Activated CD8-positive, alpha-beta memory T cell treated with anti-CD3 and anti-CD28 coated beads, Interleukin-2, amount 10 ng/mL, durations not matched to agents 7 days and 5 days (primary cell): Measurements from ENCODE around the gene GP9. TPM values are rescaled to one million over a fixed set of nuclear protein-coding genes. Genes with fewer than 3 reads are reported as not detected.
"Not testable (repeated sequence)": the region's sequence is repeated elsewhere in the genome, so short reads cannot be mapped to it uniquely, and the experiment has no call there.

Experiments
- ATAC-seq: fragments of 150-1000 bp; cut with Tn5 transposase; one replicate; pipeline ENCODE4 v1.10.0; 2021; ENCODE audit warnings: moderate library complexity
- CTCF ChIA-PET: fragments of 350-600 bp; sonication (Branson Sonifier 250); formaldehyde crosslinking; loops from one replicate; lab custom pipeline; 2021; ENCODE audit warnings: antibody characterized with exemption; lab: Charles Lee
- DNase-seq: peaks from one replicate; pipeline ENCODE4 v3.0.0-alpha.2; 2020
- H3K27ac Mint-ChIP-seq: one replicate; pipeline ENCODE4 v1.8.0; 2021; ENCODE audit warnings: mild to moderate bottlenecking, mixed read lengths
- H3K27me3 Mint-ChIP-seq: one replicate; pipeline ENCODE4 v1.8.0; 2021; ENCODE audit warnings: mixed read lengths
- H3K36me3 Mint-ChIP-seq: one replicate; pipeline ENCODE4 v1.8.0; 2021; ENCODE audit warnings: mild to moderate bottlenecking, mixed read lengths
- H3K4me1 Mint-ChIP-seq: one replicate; pipeline ENCODE4 v1.8.0; 2021; ENCODE audit warnings: mixed read lengths
- H3K4me3 Mint-ChIP-seq: one replicate; pipeline ENCODE4 v1.8.0; 2021; ENCODE audit warnings: mild to moderate bottlenecking, moderate library complexity, mixed read lengths
- H3K9me3 Mint-ChIP-seq: one replicate; pipeline ENCODE4 v1.8.0; 2022; ENCODE audit warnings: low read depth, mixed read lengths
- total RNA-seq, 2 experiments: library from RNA; stranded (reverse); gene quantifications; one replicate each; pipeline ENCODE4 v1.2.3, GENCODE V29; 2021

Gene GP9
- total RNA-seq, 2 experiments from 2014 or later, result not detected

DNA sequence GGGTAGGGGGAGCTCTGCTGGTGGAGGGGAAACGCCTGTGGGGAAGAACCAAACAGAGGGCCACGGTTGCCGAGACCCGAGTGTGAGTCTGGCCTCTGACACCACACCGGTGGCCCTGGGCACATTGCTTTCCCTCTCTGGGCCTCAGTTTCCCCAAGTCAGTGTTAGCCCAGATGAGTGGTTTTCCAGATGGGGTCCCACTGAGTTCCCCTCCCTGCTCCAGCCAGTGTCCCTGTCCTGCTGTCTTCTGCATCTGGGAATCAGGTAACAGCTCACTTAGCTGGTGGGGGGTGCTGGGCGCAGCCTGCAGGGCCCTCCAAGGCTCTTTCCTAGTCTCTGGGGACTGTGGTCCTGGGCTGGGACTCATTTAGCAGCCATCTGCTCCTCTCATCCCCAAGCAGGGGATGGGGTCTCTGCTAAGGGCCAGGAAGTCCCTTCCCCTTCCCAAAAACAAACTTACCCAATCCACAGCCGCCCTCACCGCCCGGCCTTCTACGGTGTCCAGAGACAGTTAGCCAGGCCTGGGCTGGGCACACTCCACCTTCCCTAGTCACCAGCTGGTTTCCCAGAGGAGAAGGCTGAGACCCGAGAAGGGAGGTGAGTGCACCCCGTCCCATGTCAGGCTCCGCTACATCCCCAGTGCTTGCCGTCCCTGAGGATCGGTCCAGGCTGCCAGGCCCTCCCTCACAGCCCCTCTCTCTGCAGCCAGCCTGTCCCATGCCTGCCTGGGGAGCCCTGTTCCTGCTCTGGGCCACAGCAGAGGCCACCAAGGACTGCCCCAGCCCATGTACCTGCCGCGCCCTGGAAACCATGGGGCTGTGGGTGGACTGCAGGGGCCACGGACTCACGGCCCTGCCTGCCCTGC is 676 bp downstream of the GP9 start:
- H3K36me3 Mint-ChIP-seq, result no peaks in the 10 kb centered on the region
- DNase-seq (no peak), ATAC-seq (no peak)
- no peaks in the 10 kb centered on the region for H3K4me1 Mint-ChIP-seq
- H3K27ac Mint-ChIP-seq, result no peak overlapping the region
- peaks cover 10% of the 10 kb centered on the region for H3K27me3 Mint-ChIP-seq
- no peaks in the 10 kb centered on the region for H3K9me3 Mint-ChIP-seq
- CTCF ChIA-PET, result interaction anchor here (1.9 kb wide), 1 partner anchor 8 kb away, joined by 5 read pairs; no protein-coding TSS in a partner anchor
- no peak overlapping the region for H3K4me3 Mint-ChIP-seq

DNA sequence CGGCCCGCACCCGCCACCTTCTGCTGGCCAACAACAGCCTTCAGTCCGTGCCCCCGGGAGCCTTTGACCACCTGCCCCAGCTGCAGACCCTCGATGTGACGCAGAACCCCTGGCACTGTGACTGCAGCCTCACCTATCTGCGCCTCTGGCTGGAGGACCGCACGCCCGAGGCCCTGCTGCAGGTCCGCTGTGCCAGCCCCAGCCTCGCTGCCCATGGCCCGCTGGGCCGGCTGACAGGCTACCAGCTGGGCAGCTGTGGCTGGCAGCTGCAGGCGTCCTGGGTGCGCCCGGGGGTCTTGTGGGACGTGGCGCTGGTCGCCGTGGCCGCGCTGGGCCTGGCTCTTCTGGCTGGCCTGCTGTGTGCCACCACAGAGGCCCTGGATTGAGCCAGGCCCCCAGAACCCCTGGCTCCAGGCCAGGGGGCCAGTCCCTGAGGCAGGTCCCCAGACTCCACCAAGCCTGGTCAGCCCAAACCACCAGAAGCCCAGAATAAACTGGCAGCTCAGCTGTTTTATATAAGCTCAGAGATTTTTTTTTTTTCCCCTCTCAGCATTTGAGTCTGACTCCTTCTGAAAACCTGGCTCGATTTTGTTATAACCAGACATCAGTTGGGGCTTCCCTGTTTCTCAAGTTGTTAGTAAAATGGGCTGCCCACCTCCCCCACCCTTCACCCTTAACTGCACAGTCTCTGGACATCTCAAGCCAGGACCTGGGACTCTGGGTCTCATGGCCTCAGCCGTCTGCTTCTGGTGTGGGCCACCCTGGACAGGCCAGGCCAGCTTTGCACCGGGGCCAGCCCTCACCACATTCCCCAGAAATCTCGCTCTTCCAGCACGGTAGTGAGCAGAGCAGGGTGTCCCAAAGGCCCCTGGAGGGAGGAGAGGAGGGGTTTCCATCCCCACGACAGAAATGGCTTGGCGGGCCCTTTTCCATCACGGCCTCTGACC is 1.6 kb downstream of the GP9 start:
- H3K9me3 Mint-ChIP-seq, result no peaks in the 10 kb centered on the region
- H3K36me3 Mint-ChIP-seq, result no peaks in the 10 kb centered on the region
- no peaks in the 10 kb centered on the region for H3K4me1 Mint-ChIP-seq
- peaks cover 9% of the 10 kb centered on the region for H3K27me3 Mint-ChIP-seq
- no peak overlapping the region for H3K4me3 Mint-ChIP-seq
- CTCF ChIA-PET, result interaction anchor here (1.4 kb wide), 1 partner anchor 9 kb away, joined by 6 read pairs; no protein-coding TSS in a partner anchor
- DNase-seq (no peak), ATAC-seq (no peak)
- no peak overlapping the region for H3K27ac Mint-ChIP-seq

DNA sequence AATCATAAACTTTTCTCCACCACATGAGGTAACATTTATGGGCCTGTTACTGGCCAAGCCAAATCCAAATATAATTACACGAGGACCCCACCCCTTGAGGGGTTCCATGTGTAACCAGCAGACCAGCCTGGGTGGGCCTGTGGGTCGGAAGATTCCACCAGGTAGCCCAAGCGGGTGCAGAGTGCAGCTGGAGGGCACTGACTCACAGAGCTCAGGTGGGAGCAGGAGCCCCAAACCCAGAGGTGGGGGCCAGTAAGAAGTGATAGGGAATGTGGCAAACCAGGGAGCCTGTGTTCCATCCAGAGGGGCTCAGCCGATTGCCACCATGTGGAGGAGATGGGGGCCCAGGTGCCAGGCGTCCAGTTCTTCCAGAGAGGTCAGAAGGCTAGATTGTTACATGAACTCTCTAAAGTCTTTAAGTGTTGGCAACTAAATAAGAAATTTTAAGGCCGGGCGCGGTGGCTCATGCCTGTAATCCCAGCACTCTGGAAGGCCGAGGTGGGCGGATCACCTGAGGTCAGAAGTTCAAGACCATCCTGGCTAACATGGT is 2.6 kb downstream of the GP9 start:
- ATAC-seq (no peak), DNase-seq (no peak)
- Mint-ChIP-seq H3K9me3 (no peaks in the 10 kb centered on the region), H3K27ac (no peak overlapping the region), H3K27me3 (peaks cover 11% of the 10 kb centered on the region), H3K4me1 (peaks cover 7% of the 10 kb centered on the region), H3K36me3 (no peaks in the 10 kb centered on the region), H3K4me3 (no peak overlapping the region)
- CTCF ChIA-PET, result interaction anchor here (1.4 kb wide), 1 partner anchor 10 kb away, joined by 6 read pairs; no protein-coding TSS in a partner anchor

DNA sequence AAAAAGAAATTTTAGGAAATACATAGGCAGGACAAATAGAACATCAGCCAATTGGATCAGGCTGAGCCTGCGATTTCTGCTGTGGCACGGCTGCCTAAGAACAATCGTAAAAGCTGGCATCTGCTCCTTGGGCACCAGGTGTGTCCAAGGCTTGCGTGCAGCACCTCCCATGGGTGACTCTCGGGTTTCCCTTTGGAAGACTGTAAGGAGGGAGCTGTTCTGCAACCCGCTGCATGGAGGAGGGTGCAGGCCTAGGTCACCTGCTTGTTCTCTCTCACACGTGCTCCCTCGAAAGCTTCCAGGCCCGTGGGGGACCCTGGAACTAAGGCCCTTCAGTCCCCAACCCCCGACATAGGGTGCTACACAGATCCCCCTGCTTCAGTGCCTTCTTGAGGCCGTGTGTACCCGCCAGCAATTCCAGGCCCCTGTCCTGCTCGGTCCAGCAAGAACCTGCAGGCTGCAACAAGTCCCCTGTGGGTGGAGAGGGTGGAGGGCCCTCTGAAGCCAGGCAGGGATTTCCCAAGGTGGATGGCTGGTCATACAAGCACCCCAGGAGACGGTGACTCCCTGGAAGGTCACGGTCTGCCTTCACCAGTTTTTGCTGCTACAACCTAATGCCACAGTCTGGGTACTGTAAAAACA is 3.4 kb downstream of the GP9 start:
- no peaks in the 10 kb centered on the region for H3K9me3 Mint-ChIP-seq

DNA sequence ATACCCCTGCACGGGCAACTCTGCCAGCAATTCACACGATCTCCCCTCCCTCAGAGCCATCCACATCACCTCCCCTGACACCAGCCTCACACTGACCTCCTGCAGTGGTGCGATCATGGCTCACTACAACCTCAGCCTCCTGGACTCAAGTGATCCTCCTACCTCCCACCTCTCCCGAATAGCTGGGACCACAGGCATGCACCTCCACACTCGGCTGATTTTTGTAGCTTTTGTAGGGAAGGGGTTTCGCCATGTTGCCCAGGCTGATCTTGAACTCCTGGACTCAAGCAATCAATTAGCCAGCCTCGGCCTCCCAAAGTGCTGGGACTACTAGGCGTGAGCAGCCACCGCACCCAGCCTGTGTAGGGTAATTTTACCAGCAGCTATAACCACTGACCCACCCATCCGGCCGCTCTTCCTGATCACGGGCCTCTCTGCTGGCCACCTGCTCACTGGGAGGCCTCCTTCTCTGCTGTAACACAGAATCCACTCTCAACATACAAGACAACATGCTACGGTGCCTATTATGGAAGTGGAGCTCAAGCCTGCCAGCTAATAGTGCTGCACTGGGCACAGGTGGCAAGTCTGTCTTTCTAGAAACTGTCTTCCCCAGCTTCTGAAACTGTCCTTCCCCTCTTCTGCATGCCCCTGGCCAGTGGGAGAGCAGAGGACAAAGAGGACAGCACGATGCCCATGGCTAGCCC is 4.6 kb downstream of the GP9 start:
- H3K9me3 Mint-ChIP-seq, result no peaks in the 10 kb centered on the region
- ATAC-seq, result no peak
- peaks cover 7% of the 10 kb centered on the region for H3K4me1 Mint-ChIP-seq
- DNase-seq, result no peak
- H3K36me3 Mint-ChIP-seq, result no peaks in the 10 kb centered on the region
- CTCF ChIA-PET, result interaction anchor here (6.6 kb wide), 1 partner anchor 12 kb away, joined by 70 read pairs; no protein-coding TSS in a partner anchor
- H3K27me3 Mint-ChIP-seq, result peaks cover 13% of the 10 kb centered on the region
- H3K27ac Mint-ChIP-seq, result no peak overlapping the region
- H3K4me3 Mint-ChIP-seq, result no peak overlapping the region

More for the DNA sequence above, 3.4 kb downstream of the GP9 start:
- DNase-seq (no peak), ATAC-seq (no peak)
- Mint-ChIP-seq H3K4me1 (peaks cover 7% of the 10 kb centered on the region), H3K4me3 (no peak overlapping the region), H3K27ac (no peak overlapping the region), H3K36me3 (no peaks in the 10 kb centered on the region), H3K27me3 (peaks cover 11% of the 10 kb centered on the region)
- CTCF ChIA-PET, result interaction anchor here (6.6 kb wide), 1 partner anchor 11 kb away, joined by 70 read pairs; no protein-coding TSS in a partner anchor

DNA sequence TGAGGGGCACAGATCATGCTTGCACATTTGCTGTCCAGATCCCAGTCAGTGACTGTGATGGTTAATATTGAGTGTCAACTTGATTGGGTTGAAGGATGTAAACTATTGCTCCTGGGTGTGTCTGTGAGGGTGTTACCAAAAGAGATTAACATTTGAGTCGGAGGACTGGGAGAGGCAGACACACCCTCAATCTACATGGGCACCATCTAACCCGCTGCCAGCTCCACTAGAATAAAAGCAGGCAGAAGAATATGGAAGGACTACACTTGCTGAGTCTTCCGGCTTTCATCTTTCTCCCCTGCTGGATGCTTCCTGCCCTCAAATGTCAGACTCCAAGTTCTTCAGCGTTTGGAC is 5.1 kb downstream of the GP9 start:
- peaks cover 7% of the 10 kb centered on the region for H3K4me1 Mint-ChIP-seq
- no peak overlapping the region for H3K4me3 Mint-ChIP-seq
- ATAC-seq (no peak), DNase-seq (no peak)
- H3K27me3 Mint-ChIP-seq, result peaks cover 15% of the 10 kb centered on the region
- H3K9me3 Mint-ChIP-seq, result no peaks in the 10 kb centered on the region
- H3K27ac Mint-ChIP-seq, result no peak overlapping the region
- CTCF ChIA-PET, result interaction anchor here (6.6 kb wide), 1 partner anchor 12 kb away, joined by 70 read pairs; no protein-coding TSS in a partner anchor
- H3K36me3 Mint-ChIP-seq, result no peaks in the 10 kb centered on the region

DNA sequence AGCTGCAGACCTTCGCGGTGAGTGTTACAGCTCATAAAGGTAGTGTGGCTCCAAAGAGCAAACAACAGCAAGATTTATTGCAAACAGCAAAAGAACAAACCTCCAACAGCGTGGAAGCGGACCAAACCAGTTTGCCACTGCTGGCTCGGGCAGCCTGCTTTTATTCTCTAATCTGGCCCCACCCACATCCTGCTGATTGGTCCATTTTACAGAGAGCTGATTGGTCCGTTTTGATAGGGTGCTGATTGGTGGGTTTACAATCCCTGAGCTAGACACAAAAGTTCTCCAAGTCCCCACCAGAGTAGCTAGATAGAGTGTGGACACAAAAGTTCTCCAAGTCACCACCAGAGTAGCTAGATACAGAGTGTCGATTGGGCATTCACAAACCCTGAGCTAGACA is 7.1 kb downstream of the GP9 start:
- not testable (repeated sequence) for H3K27ac Mint-ChIP-seq, DNase-seq, H3K4me1 Mint-ChIP-seq, H3K9me3 Mint-ChIP-seq, H3K36me3 Mint-ChIP-seq, ATAC-seq
- CTCF ChIA-PET, result interaction anchor here (1.3 to 6.6 kb wide), 7 partner anchors 14 to 190 kb away, joined by 3 to 70 read pairs (median 7); no protein-coding TSS in a partner anchor
- Mint-ChIP-seq H3K4me3 (peak overlapping the region; percentile 53), H3K27me3 (peaks cover 15% of the 10 kb centered on the region)

DNA sequence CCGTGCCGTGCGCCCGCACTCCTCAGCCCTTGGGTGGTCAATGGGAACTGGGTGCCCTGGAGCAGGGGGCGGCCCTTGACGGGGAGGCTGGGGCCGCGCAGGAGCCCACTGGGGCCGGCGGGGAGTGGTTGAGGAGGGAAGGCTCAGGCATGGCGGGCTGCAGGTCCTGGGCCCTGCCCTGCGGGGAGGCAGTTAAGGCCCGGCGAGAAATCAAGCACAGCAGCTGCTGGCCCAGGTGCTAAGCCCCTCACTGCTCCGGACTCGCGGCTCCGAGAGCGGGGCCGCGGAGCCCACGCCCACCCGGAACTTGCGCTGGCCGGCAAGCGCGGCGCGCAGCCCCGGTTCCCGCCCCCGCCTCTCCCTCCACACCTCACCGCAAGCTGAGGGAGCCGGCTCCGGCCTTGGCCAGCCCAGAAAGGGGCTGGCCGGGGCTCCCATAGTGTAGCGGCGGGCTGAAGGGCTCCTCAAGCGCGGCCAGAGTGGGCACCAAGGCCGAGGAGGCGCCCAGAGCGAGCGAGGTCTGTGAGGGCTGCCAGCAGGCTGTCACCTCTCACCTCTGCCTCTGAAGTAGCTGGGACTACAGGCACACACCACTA is 7.8 kb downstream of the GP9 start:
- H3K4me3 Mint-ChIP-seq, result peak overlapping the region; percentile 53

DNA sequence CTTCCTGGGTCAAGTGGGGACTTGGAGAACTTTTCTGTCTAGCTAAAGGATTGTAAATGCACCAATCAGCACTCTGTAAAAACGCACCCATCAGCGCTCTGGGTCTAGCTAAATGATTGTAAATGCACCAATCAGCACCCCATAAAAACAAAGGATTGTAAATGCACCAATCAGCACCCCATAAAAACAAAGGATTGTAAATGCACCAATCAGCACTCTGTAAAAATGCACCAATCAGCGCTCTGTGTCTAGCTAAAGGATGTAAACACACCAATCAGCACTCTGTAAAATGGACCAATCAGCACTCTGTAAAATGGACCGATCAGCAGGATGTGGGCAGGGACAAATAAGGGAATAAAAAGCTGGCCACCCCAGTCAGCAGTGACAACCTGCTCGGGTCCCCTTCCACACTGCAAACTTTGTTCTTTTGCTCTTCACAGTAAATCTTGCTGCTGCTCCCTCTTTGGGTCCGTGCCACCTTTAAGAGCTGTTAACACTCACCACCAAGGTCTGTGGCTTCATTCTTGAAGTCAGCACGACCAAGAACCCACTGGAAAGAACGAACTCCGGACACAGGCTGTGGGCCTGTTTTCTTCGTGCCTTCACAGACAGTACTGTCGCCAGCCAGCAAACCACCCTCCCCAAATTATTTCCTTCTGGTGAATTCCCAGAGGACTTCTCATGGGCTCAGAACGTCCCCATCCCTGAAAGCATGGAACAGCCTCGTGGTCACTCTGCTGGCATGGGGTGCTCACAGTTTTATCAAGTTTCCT is 8.9 kb downstream of the GP9 start:
- H3K27me3 Mint-ChIP-seq, result peaks cover 15% of the 10 kb centered on the region
- H3K4me3 Mint-ChIP-seq, H3K36me3 Mint-ChIP-seq, ATAC-seq, H3K4me1 Mint-ChIP-seq, H3K9me3 Mint-ChIP-seq, H3K27ac Mint-ChIP-seq, DNase-seq: not testable (repeated sequence)
- CTCF ChIA-PET, result interaction anchor here (0.9 to 6.6 kb wide), 9 partner anchors 9 to 177 kb away, joined by 3 to 70 read pairs (median 7); partner anchors contain the start of gene GP9

More for the DNA sequence above, 7.8 kb downstream of the GP9 start:
- H3K27ac Mint-ChIP-seq, result no peak overlapping the region
- peaks cover 7% of the 10 kb centered on the region for H3K4me1 Mint-ChIP-seq
- no peaks in the 10 kb centered on the region for H3K9me3 Mint-ChIP-seq
- DNase-seq (no peak), ATAC-seq (peak; percentile 62)
- H3K27me3 Mint-ChIP-seq, result peaks cover 15% of the 10 kb centered on the region
- H3K36me3 Mint-ChIP-seq, result no peaks in the 10 kb centered on the region
- CTCF ChIA-PET, result interaction anchor here (0.7 to 6.6 kb wide), 11 partner anchors 8 to 191 kb away, joined by 3 to 70 read pairs (median 5); partner anchors contain the start of gene GP9

DNA sequence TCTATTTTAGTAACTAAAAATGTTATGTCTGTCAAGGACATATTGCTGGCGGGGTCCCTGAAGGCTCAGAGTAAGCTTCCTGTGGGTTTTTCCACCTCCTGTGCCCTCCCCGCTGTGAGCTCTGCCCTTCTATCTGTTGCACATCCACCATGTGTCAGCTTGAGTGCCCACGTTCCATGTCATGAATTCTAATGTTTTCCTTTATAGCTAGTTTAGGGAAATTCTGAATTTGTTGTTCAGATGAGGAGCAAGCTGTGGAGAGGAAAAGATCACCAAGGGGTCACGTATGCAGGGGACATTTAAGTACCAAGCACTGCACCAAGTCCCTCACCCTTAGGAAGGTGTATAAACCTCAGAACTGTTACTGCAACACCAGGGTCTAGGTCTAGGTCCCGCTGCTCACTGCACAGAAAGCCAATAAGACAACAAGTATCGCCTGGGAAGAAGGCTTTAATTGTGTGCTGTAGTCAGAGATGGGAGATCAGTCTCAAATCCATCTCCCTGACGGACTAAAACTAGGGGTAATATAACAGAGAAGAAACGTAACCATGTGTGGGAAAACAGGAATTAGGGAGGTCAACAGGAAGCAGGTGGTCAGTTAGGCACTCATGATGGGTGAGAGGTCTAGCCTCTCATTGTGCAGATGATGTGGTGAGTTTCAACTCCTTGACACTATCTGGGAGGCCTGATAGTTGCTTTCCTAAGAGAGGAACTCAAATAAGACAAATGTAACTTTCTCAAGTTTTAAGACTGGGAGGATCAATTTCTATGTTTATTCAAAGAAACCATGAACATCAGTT is 9.7 kb downstream of the GP9 start:
- no peaks in the 10 kb centered on the region for H3K9me3 Mint-ChIP-seq
- DNase-seq (no peak), ATAC-seq (no peak)
- H3K4me1 Mint-ChIP-seq, result peaks cover 7% of the 10 kb centered on the region
- H3K27ac Mint-ChIP-seq, result no peak overlapping the region
- peaks cover 15% of the 10 kb centered on the region for H3K27me3 Mint-ChIP-seq
- CTCF ChIA-PET, result interaction anchor here (0.9 to 6.6 kb wide), 4 partner anchors 17 to 100 kb away, joined by 3 to 70 read pairs (median 7); no protein-coding TSS in a partner anchor
- H3K36me3 Mint-ChIP-seq, result no peaks in the 10 kb centered on the region
- H3K4me3 Mint-ChIP-seq, result no peak overlapping the region
